Dendritic cell treated with granulocyte-macrophage colony-stimulating factor and Interleukin-4, amounts not matched to agents 40 ng/mL and 50 ng/mL, for 4 days (primary cell): Measurements from ENCODE around the gene SPEF1.
"Not testable (repeated sequence)": the region's sequence is repeated elsewhere in the genome, so short reads cannot be mapped to it uniquely, and the experiment has no call there.

ENCODE experiments used
- H3K27ac Mint-ChIP-seq: one replicate; pipeline ENCODE4 v1.8.0; 2022; ENCODE audit warnings: mild to moderate bottlenecking, mixed read lengths
- H3K27me3 Mint-ChIP-seq: one replicate; pipeline ENCODE4 v1.8.0; 2022; ENCODE audit warnings: mild to moderate bottlenecking, mixed read lengths
- H3K36me3 Mint-ChIP-seq: one replicate; pipeline ENCODE4 v1.8.0; 2022; ENCODE audit warnings: low read depth, mixed read lengths
- H3K4me1 Mint-ChIP-seq: one replicate; pipeline ENCODE4 v1.8.0; 2022; ENCODE audit warnings: low read depth, mixed read lengths
- H3K4me3 Mint-ChIP-seq: one replicate; pipeline ENCODE4 v1.8.0; 2022; ENCODE audit warnings: mild to moderate bottlenecking, moderate library complexity, mixed read lengths
- H3K9me3 Mint-ChIP-seq: one replicate; pipeline ENCODE4 v1.8.0; 2022; ENCODE audit warnings: mixed read lengths
- intact Hi-C: fragments of 100-400 bp; cut with micrococcal nuclease; formaldehyde crosslinking; loops from one replicate; pipeline ENCODE4 v1.15.0; 2022

The SPEF1 gene

GRCh38 chr20:3781153-3781910 is at the start of gene SPEF1:
TSS of gene SPEF1 (minus strand) at chr20:3781448. CDS start at chr20:3781287, 161 bp downstream.
- peak within 1 kb of the TSS; percentile 61 for H3K4me3 Mint-ChIP-seq
- no peaks in the 10 kb centered on the region for H3K9me3 Mint-ChIP-seq
- intact Hi-C loops, result loop anchor here (1.0 to 2.0 kb wide), 3 partner anchors 14 to 105 kb away; partner anchors contain the start of gene ADISSP
- H3K36me3 Mint-ChIP-seq, result peaks cover 35% of the 10 kb centered on the region
- peaks cover 82% of the 10 kb centered on the region for H3K4me1 Mint-ChIP-seq
- peaks cover 22% of the 10 kb centered on the region for H3K27me3 Mint-ChIP-seq
- H3K27ac Mint-ChIP-seq, result peak within 1 kb of the TSS; percentile 51

- H3K4me3 Mint-ChIP-seq, H3K27ac Mint-ChIP-seq, intact Hi-C loops, H3K9me3 Mint-ChIP-seq, H3K27me3 Mint-ChIP-seq, H3K4me1 Mint-ChIP-seq: not testable (repeated sequence)
- H3K36me3 Mint-ChIP-seq, result peaks cover 51% of the 10 kb centered on the region
These were observed 48.6 kb upstream of the SPEF1 start for GRCh38 chr20:3829891-3830290.

GRCh38 chr20:3828798-3829197 is 47.5 kb upstream of the SPEF1 start:
- H3K27ac Mint-ChIP-seq, result no peak overlapping the region
- H3K27me3 Mint-ChIP-seq, result no peaks in the 10 kb centered on the region
- peaks cover 9% of the 10 kb centered on the region for H3K4me1 Mint-ChIP-seq
- intact Hi-C loops, result no loop called here
- H3K36me3 Mint-ChIP-seq, result peaks cover 58% of the 10 kb centered on the region
- no peaks in the 10 kb centered on the region for H3K9me3 Mint-ChIP-seq
- no peak overlapping the region for H3K4me3 Mint-ChIP-seq

GRCh38 chr20:3826420-3826819 is 45.2 kb upstream of the SPEF1 start:
- no peaks in the 10 kb centered on the region for H3K9me3 Mint-ChIP-seq
- H3K4me3 Mint-ChIP-seq, result no peak overlapping the region
- no peaks in the 10 kb centered on the region for H3K27me3 Mint-ChIP-seq
- no peak overlapping the region for H3K27ac Mint-ChIP-seq
- intact Hi-C loops, result no loop called here
- H3K36me3 Mint-ChIP-seq, result peaks cover 79% of the 10 kb centered on the region
- H3K4me1 Mint-ChIP-seq, result peaks cover 18% of the 10 kb centered on the region

GRCh38 chr20:3825526-3825925 is 44.3 kb upstream of the SPEF1 start:
- Mint-ChIP-seq H3K27me3 (no peaks in the 10 kb centered on the region), H3K36me3 (peaks cover 84% of the 10 kb centered on the region), H3K4me1 (peaks cover 23% of the 10 kb centered on the region), H3K9me3 (no peaks in the 10 kb centered on the region), H3K27ac (no peak overlapping the region), H3K4me3 (no peak overlapping the region)
- intact Hi-C loops, result no loop called here

- Mint-ChIP-seq H3K9me3 (no peaks in the 10 kb centered on the region), H3K27ac (no peak overlapping the region), H3K4me3 (no peak overlapping the region), H3K27me3 (no peaks in the 10 kb centered on the region), H3K4me1 (peaks cover 35% of the 10 kb centered on the region), H3K36me3 (peaks cover 83% of the 10 kb centered on the region)
- intact Hi-C loops, result no loop called here
These were observed 42.6 kb upstream of the SPEF1 start for GRCh38 chr20:3823881-3824280.

GRCh38 chr20:3821996-3822395 is 40.7 kb upstream of the SPEF1 start:
- peak overlapping the region; percentile 99 for H3K27ac Mint-ChIP-seq
- intact Hi-C loops, result loop anchor here (2.0 kb wide), 2 partner anchors 25 to 27 kb away; partner anchors contain the start of gene MAVS
- H3K36me3 Mint-ChIP-seq, result peaks cover 66% of the 10 kb centered on the region
- no peaks in the 10 kb centered on the region for H3K9me3 Mint-ChIP-seq
- peaks cover 45% of the 10 kb centered on the region for H3K4me1 Mint-ChIP-seq
- H3K4me3 Mint-ChIP-seq, result peak overlapping the region; percentile 89
- no peaks in the 10 kb centered on the region for H3K27me3 Mint-ChIP-seq

GRCh38 chr20:3820901-3821727 is 39.9 kb upstream of the SPEF1 start:
- Mint-ChIP-seq H3K4me1 (peaks cover 39% of the 10 kb centered on the region), H3K27ac (peak overlapping the region; percentile 99), H3K36me3 (peaks cover 57% of the 10 kb centered on the region), H3K9me3 (no peaks in the 10 kb centered on the region), H3K4me3 (peak overlapping the region; percentile 89), H3K27me3 (no peaks in the 10 kb centered on the region)
- intact Hi-C loops, result loop anchor here (1.0 to 2.0 kb wide), 4 partner anchors 10 to 34 kb away; partner anchors contain the start of gene MAVS

GRCh38 chr20:3820048-3820900 is 39.0 kb upstream of the SPEF1 start, which contains the start of gene AP5S1:
TSS of gene AP5S1 (plus strand) at chr20:3820547. CDS start at chr20:3822118, 1,571 bp downstream.
- H3K27me3 Mint-ChIP-seq, result peaks cover under 1% of the 10 kb centered on the region
- peaks cover 36% of the 10 kb centered on the region for H3K4me1 Mint-ChIP-seq
- H3K36me3 Mint-ChIP-seq, result peaks cover 48% of the 10 kb centered on the region
- H3K4me3 Mint-ChIP-seq, result peak within 1 kb of the TSS; percentile 89
- intact Hi-C loops, result loop anchor here (1.0 to 2.0 kb wide), 4 partner anchors 9 to 33 kb away; partner anchors contain the start of gene MAVS
- H3K27ac Mint-ChIP-seq, result peak within 1 kb of the TSS; percentile 99
- no peaks in the 10 kb centered on the region for H3K9me3 Mint-ChIP-seq

- Mint-ChIP-seq H3K36me3 (peaks cover 41% of the 10 kb centered on the region), H3K4me3 (peak overlapping the region; percentile 89), H3K27me3 (peaks cover 2% of the 10 kb centered on the region), H3K4me1 (peaks cover 36% of the 10 kb centered on the region), H3K27ac (peak overlapping the region; percentile 99), H3K9me3 (no peaks in the 10 kb centered on the region)
- intact Hi-C loops, result loop anchor here (1.0 to 2.0 kb wide), 4 partner anchors 8 to 32 kb away; partner anchors contain the start of gene MAVS
These were observed 38.3 kb upstream of the SPEF1 start for GRCh38 chr20:3819411-3820047.

- H3K36me3 Mint-ChIP-seq, result peaks cover 30% of the 10 kb centered on the region
- intact Hi-C loops, result no loop called here
- peak overlapping the region; percentile 99 for H3K27ac Mint-ChIP-seq
- H3K4me3 Mint-ChIP-seq, result no peak overlapping the region
- peaks cover 38% of the 10 kb centered on the region for H3K4me1 Mint-ChIP-seq
- peaks cover 2% of the 10 kb centered on the region for H3K27me3 Mint-ChIP-seq
- no peaks in the 10 kb centered on the region for H3K9me3 Mint-ChIP-seq
These were observed 37.2 kb upstream of the SPEF1 start for GRCh38 chr20:3818155-3819151.

- H3K27ac Mint-ChIP-seq, result peak overlapping the region; percentile 1
- H3K4me1 Mint-ChIP-seq, result peaks cover 50% of the 10 kb centered on the region
- H3K4me3 Mint-ChIP-seq, result no peak overlapping the region
- H3K27me3 Mint-ChIP-seq, result peaks cover 2% of the 10 kb centered on the region
- no peaks in the 10 kb centered on the region for H3K9me3 Mint-ChIP-seq
- intact Hi-C loops, result no loop called here
- peaks cover 13% of the 10 kb centered on the region for H3K36me3 Mint-ChIP-seq
These were observed 34.6 kb upstream of the SPEF1 start for GRCh38 chr20:3815703-3816315.
